Measurements from ENCODE around the gene CD248. TPM values are rescaled to one million over a fixed set of nuclear protein-coding genes. Genes with fewer than 3 reads are reported as not detected.

The CD248 gene
- total RNA-seq, 1 donor from 2014 or later, result 58.8 TPM

GRCh38 chr11:66275984-66276612 lies 40.7 kb downstream of the CD248 start:
- Histone ChIP-seq H3K4me3 (ENCODE audit: insufficient read depth, low read depth, low read length) (no peak overlapping the region), H3K36me3 (ENCODE audit: insufficient read depth, low read length) (peaks cover 31% of the 10 kb centered on the region), H3K9ac (ENCODE audit: low read length) (no peak overlapping the region), H3K79me2 (ENCODE audit: insufficient read depth, low read length) (peaks cover 12% of the 10 kb centered on the region), H3K27ac (ENCODE audit: low read depth, low read length) (no peak overlapping the region), H3K27me3 (ENCODE audit: insufficient read depth, low read length) (no peaks in the 10 kb centered on the region), H3K4me2 (ENCODE audit: low read length) (no peak overlapping the region), H4K20me1 (ENCODE audit: insufficient read depth, low read length) (peaks cover 64% of the 10 kb centered on the region), H3K4me1 (ENCODE audit: insufficient read depth, low read length) (peaks cover 17% of the 10 kb centered on the region), H2AFZ (ENCODE audit: low read depth, low read length) (no peak overlapping the region), H3K9me3 (ENCODE audit: insufficient read depth, low read depth, low read length) (no peaks in the 10 kb centered on the region)
- H3K4me3 Mint-ChIP-seq (ENCODE audit: unreplicated experiment), result no peak overlapping the region
- DNase-seq (ENCODE audit: low read depth) (no peak), FAIRE-seq (no peak)
- no peaks in the 10 kb centered on the region for H3K9me3 Mint-ChIP-seq (ENCODE audit: unreplicated experiment)
- no peak for TF ChIP-seq CTCF (IDR thresholded peaks at IDR 0.05; ENCODE audit: insufficient read depth, low read depth, low read length)
- no peak for TF ChIP-seq EZH2 (IDR thresholded peaks at IDR 0.05; ENCODE audit: insufficient read depth, low read length)
- H3K4me1 Mint-ChIP-seq (ENCODE audit: low read depth, unreplicated experiment), result peaks cover 7% of the 10 kb centered on the region
- peaks cover 21% of the 10 kb centered on the region for H3K36me3 Mint-ChIP-seq (ENCODE audit: low read depth, unreplicated experiment)
- H3K27ac Mint-ChIP-seq (ENCODE audit: unreplicated experiment), result no peak overlapping the region
- no peaks in the 10 kb centered on the region for H3K27me3 Mint-ChIP-seq (ENCODE audit: low read depth, unreplicated experiment)

GRCh38 chr11:66275396-66275795 lies 41.4 kb downstream of the CD248 start:
- Histone ChIP-seq H3K27ac (ENCODE audit: low read depth, low read length) (no peak overlapping the region), H3K9me3 (ENCODE audit: insufficient read depth, low read depth, low read length) (no peaks in the 10 kb centered on the region), H3K27me3 (ENCODE audit: insufficient read depth, low read length) (no peaks in the 10 kb centered on the region), H3K36me3 (ENCODE audit: insufficient read depth, low read length) (peaks cover 36% of the 10 kb centered on the region), H3K4me2 (ENCODE audit: low read length) (no peak overlapping the region), H4K20me1 (ENCODE audit: insufficient read depth, low read length) (peaks cover 64% of the 10 kb centered on the region), H2AFZ (ENCODE audit: low read depth, low read length) (no peak overlapping the region), H3K4me1 (ENCODE audit: insufficient read depth, low read length) (peaks cover 10% of the 10 kb centered on the region), H3K4me3 (ENCODE audit: insufficient read depth, low read depth, low read length) (no peak overlapping the region), H3K79me2 (ENCODE audit: insufficient read depth, low read length) (peaks cover 19% of the 10 kb centered on the region), H3K9ac (ENCODE audit: low read length) (no peak overlapping the region)
- no peak overlapping the region for H3K4me3 Mint-ChIP-seq (ENCODE audit: unreplicated experiment)
- H3K27ac Mint-ChIP-seq (ENCODE audit: unreplicated experiment), result no peak overlapping the region
- FAIRE-seq (no peak), DNase-seq (ENCODE audit: low read depth) (no peak)
- no peaks in the 10 kb centered on the region for H3K9me3 Mint-ChIP-seq (ENCODE audit: unreplicated experiment)
- no peak for TF ChIP-seq CTCF (IDR thresholded peaks at IDR 0.05; ENCODE audit: insufficient read depth, low read depth, low read length)
- TF ChIP-seq EZH2 (IDR thresholded peaks at IDR 0.05; ENCODE audit: insufficient read depth, low read length), result no peak
- no peaks in the 10 kb centered on the region for H3K27me3 Mint-ChIP-seq (ENCODE audit: low read depth, unreplicated experiment)
- H3K4me1 Mint-ChIP-seq (ENCODE audit: low read depth, unreplicated experiment), result peaks cover 4% of the 10 kb centered on the region
- peaks cover 24% of the 10 kb centered on the region for H3K36me3 Mint-ChIP-seq (ENCODE audit: low read depth, unreplicated experiment)

- no peak for FAIRE-seq
- no peak overlapping the region for H2AFZ ChIP-seq (ENCODE audit: low read depth, low read length)
- Mint-ChIP-seq H3K27me3 (ENCODE audit: low read depth, unreplicated experiment) (no peaks in the 10 kb centered on the region), H3K4me3 (ENCODE audit: unreplicated experiment) (no peak overlapping the region), H3K36me3 (ENCODE audit: low read depth, unreplicated experiment) (peaks cover 24% of the 10 kb centered on the region), H3K27ac (ENCODE audit: unreplicated experiment) (no peak overlapping the region), H3K4me1 (ENCODE audit: low read depth, unreplicated experiment) (peaks cover 6% of the 10 kb centered on the region), H3K9me3 (ENCODE audit: unreplicated experiment) (no peaks in the 10 kb centered on the region)
- H3K79me2 ChIP-seq (ENCODE audit: insufficient read depth, low read length), result peaks cover 31% of the 10 kb centered on the region
- no peaks in the 10 kb centered on the region for H3K9me3 ChIP-seq (ENCODE audit: insufficient read depth, low read depth, low read length)
- no peak overlapping the region for H3K9ac ChIP-seq (ENCODE audit: low read length)
- TF ChIP-seq CTCF (IDR thresholded peaks at IDR 0.05; ENCODE audit: insufficient read depth, low read depth, low read length) (no peak), EZH2 (IDR thresholded peaks at IDR 0.05; ENCODE audit: insufficient read depth, low read length) (no peak)
- H3K36me3 ChIP-seq (ENCODE audit: insufficient read depth, low read length), result peaks cover 36% of the 10 kb centered on the region
- no peaks in the 10 kb centered on the region for H3K27me3 ChIP-seq (ENCODE audit: insufficient read depth, low read length)
- no peak for DNase-seq (ENCODE audit: low read depth)
- H4K20me1 ChIP-seq (ENCODE audit: insufficient read depth, low read length), result peaks cover 64% of the 10 kb centered on the region
- H3K27ac ChIP-seq (ENCODE audit: low read depth, low read length), result no peak overlapping the region
- peaks cover 15% of the 10 kb centered on the region for H3K4me1 ChIP-seq (ENCODE audit: insufficient read depth, low read length)
- H3K4me2 ChIP-seq (ENCODE audit: low read length), result no peak overlapping the region
- no peak overlapping the region for H3K4me3 ChIP-seq (ENCODE audit: insufficient read depth, low read depth, low read length)
These were observed 42.6 kb downstream of the CD248 start for GRCh38 chr11:66274219-66274618.

Data from astrocyte (in vitro differentiated cells and primary cell).